HepG2 (cell line): ENCODE data around the gene NUDT15. TPM values are rescaled to one million over a fixed set of nuclear protein-coding genes. Genes with fewer than 3 reads are reported as not detected.

Experiments used
- ATAC-seq: fragments of 200-7000 bp; cut with Tn5 transposase; 3 replicates; pipeline ENCODE4 v1.9.1; 2020; ENCODE audit warnings: mild to moderate bottlenecking, moderate library complexity
- BruUV-seq: library from RNA; stranded (reverse); fragments of 400-500 nt; replicated peaks from 2 replicates; lab custom pipeline; 2021; lab: Mats Ljungman, UMichigan
- CTCF ChIA-PET: fragments of 300-600 bp; formaldehyde crosslinking; extraction: SDS; loops from one replicate; lab custom pipeline; 2021; ENCODE audit warnings: low total read pairs, inconsistent platforms, low intra/inter-chr PET ratio; lab: Yijun Ruan, JAX
- POLR2A ChIA-PET: fragments of 350-600 bp; sonication (Branson Sonifier 250); formaldehyde crosslinking; loops from one replicate; lab custom pipeline; 2020; ENCODE audit warnings: antibody characterized with exemption, inconsistent platforms; lab: Yijun Ruan, JAX
- DNase-seq: peaks from one replicate; pipeline ENCODE4 v3.0.0-alpha.2; 2015; ENCODE audit warnings: low spot score
- FAIRE-seq: peaks from 3 replicates; lab custom pipeline; 2011; peaks lifted over from hg19 to GRCh38; lab: Jason Lieb, UNC
- H2AFZ ChIP-seq: one replicate; pipeline ENCODE4 v1.6.1; 2011; ENCODE audit warnings: low read length, inconsistent platforms
- H3K27ac ChIP-seq: fragments of 300-600 bp; 3 replicates; pipeline ENCODE4 v1.8.0; 2011; ENCODE audit warnings: mixed run types, mild to moderate bottlenecking, mixed read lengths, low read length, inconsistent platforms; ENCODE audit not compliant: insufficient read depth; ENCODE audit errors: extremely low read length
- H3K27me3 ChIP-seq, 2 experiments: fragments of 200-600 bp in 1 of 2; 2 replicates in 1 of 2; 3 replicates in 1 of 2; pipeline versions ENCODE4 v1.6.0 to v1.8.0; 2011; ENCODE audit warnings: low read length in 2 of 2, mild to moderate bottlenecking in 2 of 2, moderate library complexity in 2 of 2, inconsistent platforms in 1 of 2; ENCODE audit not compliant: insufficient read depth in 2 of 2, control insufficient read depth in 1 of 2
- H3K36me3 ChIP-seq, 2 experiments: fragments of 200-600 bp in 1 of 2; replicated peaks in 1 of 2; 2 replicates in 1 of 2; 3 replicates in 1 of 2; pipeline versions ENCODE4 v1.5.1 to v1.8.0; 2011; ENCODE audit warnings: low read length in 2 of 2, inconsistent platforms in 1 of 2; ENCODE audit not compliant: insufficient read depth in 2 of 2, control insufficient read depth in 1 of 2
- H3K4me1 ChIP-seq: 2 replicates; pipeline ENCODE4 v1.5.1; 2012; ENCODE audit warnings: low read length, inconsistent platforms; ENCODE audit not compliant: insufficient read depth
- H3K4me2 ChIP-seq: 2 replicates; pipeline ENCODE4 v1.6.0; 2011; ENCODE audit warnings: low read depth, low read length, inconsistent platforms
- H3K4me3 ChIP-seq, 3 experiments: fragments of 200-600 bp in 1 of 3; sonication (generic), shearing (Covaris generic) in 1 of 3; replicated peaks in 1 of 3; 2 replicates each; pipeline ENCODE4 v1.5.1; 2011 to 2016; ENCODE audit warnings: low read length in 3 of 3, inconsistent platforms in 2 of 3, low read depth in 2 of 3, mild to moderate bottlenecking in 2 of 3, control low read depth in 1 of 3, mixed read lengths in 1 of 3; ENCODE audit not compliant: insufficient read depth in 1 of 3
- H3K79me2 ChIP-seq: one replicate; pipeline ENCODE4 v1.6.1; 2011; ENCODE audit warnings: low read length, inconsistent platforms; ENCODE audit not compliant: insufficient read depth
- H3K9ac ChIP-seq: 2 replicates; pipeline ENCODE4 v1.6.0; 2011; ENCODE audit warnings: mild to moderate bottlenecking, low read depth, low read length, inconsistent platforms; ENCODE audit not compliant: insufficient read depth
- H3K9me3 ChIP-seq: 2 replicates; pipeline ENCODE4 v1.5.1; 2012; ENCODE audit warnings: mild to moderate bottlenecking, low read length
- H4K20me1 ChIP-seq: 2 replicates; pipeline ENCODE4 v1.6.0; 2011; ENCODE audit warnings: inconsistent platforms, mild to moderate bottlenecking, low read length, moderate library complexity; ENCODE audit not compliant: insufficient read depth
- CBX5 ChIP-seq: sonication (generic); formaldehyde crosslinking; IDR thresholded peaks from 2 replicates; pipeline ENCODE4 v1.4.0; 2020; ENCODE audit warnings: missing genetic modification reagents, borderline replicate concordance
- FOXO1 ChIP-seq: sonication (generic); formaldehyde crosslinking; IDR thresholded peaks from 2 replicates; pipeline ENCODE4 v1.4.0; 2020; ENCODE audit warnings: missing genetic modification reagents
- HNF4G ChIP-seq, 2 experiments: sonication (generic) in 1 of 2; formaldehyde crosslinking in 1 of 2; IDR thresholded peaks; 2 replicates each; pipeline versions ENCODE4 v1.4.0 to v1.6.1; 2011 to 2020; ENCODE audit warnings: borderline replicate concordance in 2 of 2, low read depth in 2 of 2, mild to moderate bottlenecking in 2 of 2, low read length in 1 of 2, missing genetic modification reagents in 1 of 2, moderate library complexity in 1 of 2
- IRF2 ChIP-seq: IDR thresholded peaks from 2 replicates; pipeline ENCODE4 v1.6.1; 2018; ENCODE audit warnings: missing genetic modification reagents, missing compliant biosample characterization
- MAF1 ChIP-seq: sonication (generic); formaldehyde crosslinking; IDR thresholded peaks from 2 replicates; pipeline ENCODE4 v1.5.0; 2020; ENCODE audit warnings: missing genetic modification reagents, borderline replicate concordance
- MIXL1 ChIP-seq: IDR thresholded peaks from 2 replicates; pipeline ENCODE4 v1.6.1; 2016
- MYC ChIP-seq: sonication (generic); formaldehyde crosslinking; IDR thresholded peaks from 2 replicates; pipeline ENCODE4 v1.9.0; 2021; ENCODE audit warnings: missing genetic modification reagents, borderline replicate concordance
- NCOR1 ChIP-seq: fragments of 200-600 bp; sonication (generic); IDR thresholded peaks from 2 replicates; pipeline ENCODE4 v1.7.0; 2017; ENCODE audit warnings: antibody characterized with exemption, low read length, borderline replicate concordance
- NR0B2 ChIP-seq: sonication (generic); formaldehyde crosslinking; IDR thresholded peaks from 2 replicates; pipeline ENCODE4 v1.4.0; 2020; ENCODE audit warnings: mild to moderate bottlenecking, missing genetic modification reagents
- SOX6 ChIP-seq, 2 experiments: fragments of 450-650 bp in 1 of 2; sonication (generic) in 1 of 2; formaldehyde crosslinking in 1 of 2; IDR thresholded peaks; 2 replicates each; pipeline versions ENCODE4 v1.4.0 to v1.6.1; 2017 to 2020; ENCODE audit warnings: antibody characterized with exemption in 1 of 2, mild to moderate bottlenecking in 1 of 2, missing genetic modification reagents in 1 of 2
- TBX2 ChIP-seq: sonication (generic); formaldehyde crosslinking; IDR thresholded peaks from 2 replicates; pipeline ENCODE4 v1.5.0; 2020; ENCODE audit warnings: missing genetic modification reagents, mild to moderate bottlenecking, borderline replicate concordance
- ZNF292 ChIP-seq: sonication (generic); formaldehyde crosslinking; IDR thresholded peaks from 2 replicates; pipeline ENCODE4 v1.8.1; 2022; ENCODE audit warnings: mild to moderate bottlenecking, low read depth, missing genetic modification reagents, borderline replicate concordance
- ZNF44 ChIP-seq: sonication (generic); formaldehyde crosslinking; IDR thresholded peaks from 2 replicates; pipeline ENCODE4 v1.5.1; 2020; ENCODE audit warnings: mild to moderate bottlenecking, missing genetic modification reagents
- ZNF512 ChIP-seq: sonication (generic); formaldehyde crosslinking; IDR thresholded peaks from 2 replicates; pipeline ENCODE4 v1.4.0; 2020; ENCODE audit warnings: mild to moderate bottlenecking, missing genetic modification reagents
- ZNF792 ChIP-seq: IDR thresholded peaks from 2 replicates; pipeline ENCODE4 v1.6.1; 2016
- WGBS: methylation state at CpG from one replicate; pipeline ENCODE4 v1.1.6; 2017; ENCODE audit warnings: low lambda C conversion rate; 5-methylcytosine and 5-hydroxymethylcytosine counted together
- in situ Hi-C: cut with HindIII; loops from 2 replicates; pipeline ENCODE4 v1.10.0; 2017; ENCODE audit warnings: low pct_unique_long_range_greater_than_20kb; ENCODE audit not compliant: extremely low pct_ligation_motif_present
- intact Hi-C: fragments of 100-400 bp; cut with micrococcal nuclease; formaldehyde crosslinking; loops from one replicate; pipeline ENCODE4 v1.10.0; 2022; ENCODE audit not compliant: unreplicated experiment
- polyA plus RNA-seq, 8 experiments: library from polyadenylated mRNA; depleted of rRNA in 3 of 8; stranded (reverse) in 7 of 8; unstranded in 1 of 8; fragments of >200 nt; fragmentation: Illumina TruSeq in 4 of 8; extraction: Trizol in 4 of 8; gene quantifications; 2 replicates each; pipeline versions ENCODE4 v1.2.1 to v1.2.3, GENCODE V29; 2011 to 2016; ENCODE audit warnings: low read depth in 4 of 8, missing spikeins in 1 of 8, mixed read lengths in 1 of 8; ENCODE audit not compliant: insufficient read depth in 1 of 8
- total RNA-seq, 5 experiments: library from RNA; depleted of rRNA; stranded (reverse); fragments of >200 nt; fragmentation: Illumina TruSeq; extraction: Trizol; gene quantifications; 2 replicates each; pipeline ENCODE4 v1.2.3, GENCODE V29; 2016; ENCODE audit warnings: low read depth in 1 of 5
- TF ChIP-seq, protein P1 (sequence below): sonication (generic); formaldehyde crosslinking; conservative IDR thresholded peaks from 2 replicates; pipeline ENCODE4 v1.8.0; 2022; ENCODE audit warnings: low read depth, missing genetic modification reagents
- TF ChIP-seq, protein P2 (sequence below): sonication (generic); formaldehyde crosslinking; IDR thresholded peaks from 2 replicates; pipeline ENCODE4; 2020; ENCODE audit warnings: missing genetic modification reagents, mild to moderate bottlenecking, borderline replicate concordance

NUDT15 gene
- total and polyA plus RNA-seq, 2 of the 13 experiments (the other 11 are each of a cell fraction or from before 2014, with no cell fraction given), result 21.3 to 47.3 TPM

- Histone ChIP-seq H3K36me3 (no peaks in the 10 kb centered on the region; a peak in 1 of 5 replicates), H3K9me3 (no peaks in the 10 kb centered on the region), H2AFZ (peak overlapping the region; percentile 92), H4K20me1 (no peaks in the 10 kb centered on the region; the same call in 1 of the 2 replicates), H3K4me3 (peak overlapping the region; percentile 28 to 50 (median 38)), H3K4me2 (peak overlapping the region; percentile 79), H3K9ac (peak overlapping the region; percentile 44; the same call in 1 of the 2 replicates), H3K27me3 (no peaks in the 10 kb centered on the region; a peak in 1 of 5 replicates), H3K79me2 (peaks cover 32% of the 10 kb centered on the region), H3K27ac (peak overlapping the region; percentile 66), H3K4me1 (peaks cover 83% of the 10 kb centered on the region)
- in situ Hi-C loops (no loop called here), intact Hi-C loops (loop anchor here (5.0 to 10.0 kb wide), 2 partner anchors 208 to 531 kb away; partner anchors contain the start of gene RB1)
- no TSS peak for BruUV-seq
- 1% methylated on average over 3 of the region's 3 CpGs for WGBS
- FAIRE-seq (peak; percentile 87), DNase-seq (peak; percentile 69), ATAC-seq (peak; percentile 57)
- ChIA-PET CTCF (interaction anchor here (1.6 kb wide), 1 partner anchor 18 kb away, joined by 3 read pairs; no protein-coding TSS in a partner anchor), POLR2A (interaction anchor here (1.0 kb wide), 1 partner anchor 136 kb away, joined by 3 read pairs; the partner anchor contains the start of gene ITM2B)
- TF ChIP-seq SOX6 (IDR thresholded peaks at IDR 0.05), result no peak
- TF ChIP-seq SOX6 (CRISPR knock-in tag; IDR thresholded peaks at IDR 0.05), result peak; percentile 84
- TF ChIP-seq ZNF512 (CRISPR knock-in tag), result no peak
- TF ChIP-seq CBX5, result no peak
- peak; percentile 51; the same call in 1 of the 2 replicates for TF ChIP-seq HNF4G (IDR thresholded peaks at IDR 0.05; ENCODE audit: borderline replicate concordance, low read depth, low read length)
- no peak for TF ChIP-seq HNF4G (CRISPR knock-in tag; IDR thresholded peaks at IDR 0.05; ENCODE audit: borderline replicate concordance, low read depth)
- 0 out of 2 replicates have a peak, but pooled peaks have one; percentile 38 for TF ChIP-seq IRF2 (CRISPR knock-in tag)
- TF ChIP-seq MAF1 (CRISPR knock-in tag), result no peak
- TF ChIP-seq, protein P1, sequence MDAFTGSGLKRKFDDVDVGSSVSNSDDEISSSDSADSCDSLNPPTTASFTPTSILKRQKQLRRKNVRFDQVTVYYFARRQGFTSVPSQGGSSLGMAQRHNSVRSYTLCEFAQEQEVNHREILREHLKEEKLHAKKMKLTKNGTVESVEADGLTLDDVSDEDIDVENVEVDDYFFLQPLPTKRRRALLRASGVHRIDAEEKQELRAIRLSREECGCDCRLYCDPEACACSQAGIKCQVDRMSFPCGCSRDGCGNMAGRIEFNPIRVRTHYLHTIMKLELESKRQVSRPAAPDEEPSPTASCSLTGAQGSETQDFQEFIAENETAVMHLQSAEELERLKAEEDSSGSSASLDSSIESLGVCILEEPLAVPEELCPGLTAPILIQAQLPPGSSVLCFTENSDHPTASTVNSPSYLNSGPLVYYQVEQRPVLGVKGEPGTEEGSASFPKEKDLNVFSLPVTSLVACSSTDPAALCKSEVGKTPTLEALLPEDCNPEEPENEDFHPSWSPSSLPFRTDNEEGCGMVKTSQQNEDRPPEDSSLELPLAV (CRISPR knock-in tag), result no peak
- no peak for TF ChIP-seq ZNF44 (CRISPR knock-in tag)
- TF ChIP-seq ZNF792 (CRISPR knock-in tag), result peak; percentile 61; the same call in 1 of the 2 replicates
- TF ChIP-seq FOXO1 (CRISPR knock-in tag), result no peak
- peak; percentile 56; the same call in 1 of the 2 replicates for TF ChIP-seq TBX2
- no peak for TF ChIP-seq MYC
- no peak for TF ChIP-seq NR0B2
- TF ChIP-seq MIXL1, result 0 out of 2 replicates have a peak, but pooled peaks have one; percentile 11
- no peak for TF ChIP-seq NCOR1
- TF ChIP-seq, protein P2, sequence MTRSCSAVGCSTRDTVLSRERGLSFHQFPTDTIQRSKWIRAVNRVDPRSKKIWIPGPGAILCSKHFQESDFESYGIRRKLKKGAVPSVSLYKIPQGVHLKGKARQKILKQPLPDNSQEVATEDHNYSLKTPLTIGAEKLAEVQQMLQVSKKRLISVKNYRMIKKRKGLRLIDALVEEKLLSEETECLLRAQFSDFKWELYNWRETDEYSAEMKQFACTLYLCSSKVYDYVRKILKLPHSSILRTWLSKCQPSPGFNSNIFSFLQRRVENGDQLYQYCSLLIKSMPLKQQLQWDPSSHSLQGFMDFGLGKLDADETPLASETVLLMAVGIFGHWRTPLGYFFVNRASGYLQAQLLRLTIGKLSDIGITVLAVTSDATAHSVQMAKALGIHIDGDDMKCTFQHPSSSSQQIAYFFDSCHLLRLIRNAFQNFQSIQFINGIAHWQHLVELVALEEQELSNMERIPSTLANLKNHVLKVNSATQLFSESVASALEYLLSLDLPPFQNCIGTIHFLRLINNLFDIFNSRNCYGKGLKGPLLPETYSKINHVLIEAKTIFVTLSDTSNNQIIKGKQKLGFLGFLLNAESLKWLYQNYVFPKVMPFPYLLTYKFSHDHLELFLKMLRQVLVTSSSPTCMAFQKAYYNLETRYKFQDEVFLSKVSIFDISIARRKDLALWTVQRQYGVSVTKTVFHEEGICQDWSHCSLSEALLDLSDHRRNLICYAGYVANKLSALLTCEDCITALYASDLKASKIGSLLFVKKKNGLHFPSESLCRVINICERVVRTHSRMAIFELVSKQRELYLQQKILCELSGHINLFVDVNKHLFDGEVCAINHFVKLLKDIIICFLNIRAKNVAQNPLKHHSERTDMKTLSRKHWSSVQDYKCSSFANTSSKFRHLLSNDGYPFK (CRISPR knock-in tag), result no peak
- peak; percentile 45; the same call in 1 of the 2 replicates for TF ChIP-seq ZNF292 (CRISPR knock-in tag)
Observed at GRCh38 chr13:48096670-48097069, 59.1 kb downstream of the NUDT15 start.
